ENCODE measurements around the gene OR4D11.
"Not testable (repeated sequence)": the region's sequence is repeated elsewhere in the genome, so short reads cannot be mapped to it uniquely, and the experiment has no call there.

The OR4D11 gene

DNA sequence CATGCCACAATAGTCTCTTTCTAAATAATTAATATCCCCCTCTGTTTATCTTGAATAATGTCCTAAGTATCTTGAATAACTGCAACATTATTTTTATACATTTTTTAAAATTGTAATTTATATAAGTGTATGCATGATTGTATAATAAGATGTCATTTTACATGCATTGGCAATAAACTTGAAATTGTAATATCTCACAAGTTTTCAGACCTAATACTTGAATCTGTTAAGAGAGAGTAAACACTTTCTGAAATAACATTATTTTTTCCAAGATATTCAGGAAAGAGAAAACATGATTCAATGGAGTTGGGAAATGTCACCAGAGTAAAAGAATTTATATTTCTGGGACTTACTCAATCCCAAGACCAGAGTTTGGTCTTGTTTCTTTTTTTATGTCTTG lies at the start of gene OR4D11:
Gene OR4D11, plus strand, starts transcription at position 301 of the 400 bp plus-strand sequence. Its CDS starts 0 bp downstream, at position 301.
- no peak for DNase-seq

DNA sequence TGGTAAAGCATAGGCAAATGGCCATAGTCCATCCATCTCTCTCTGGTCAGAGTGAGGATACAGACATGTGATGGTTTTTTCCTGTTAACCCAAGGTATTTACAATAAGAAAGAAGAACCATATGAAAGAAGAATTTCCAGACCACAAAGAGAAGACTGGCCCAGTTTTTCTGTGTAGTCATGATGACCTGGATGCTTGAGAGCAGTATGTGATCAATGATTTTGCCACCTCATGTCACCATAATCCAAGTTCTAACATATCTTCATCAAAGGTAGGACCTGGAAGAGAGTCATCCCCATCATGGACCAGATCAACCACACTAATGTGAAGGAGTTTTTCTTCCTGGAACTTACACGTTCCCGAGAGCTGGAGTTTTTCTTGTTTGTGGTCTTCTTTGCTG lies 46.7 kb upstream of the OR4D11 start, which contains the start of gene OR4D6:
Gene OR4D6, plus strand, starts transcription at position 301 of the 400 bp plus-strand sequence. Its CDS starts 0 bp downstream, at position 301.
- no peak for DNase-seq

GRCh38 chr11:59459916-59460315 lies 43.5 kb upstream of the OR4D11 start:
- no peak for DNase-seq

- no peak for DNase-seq
Observed at GRCh38 chr11:59463190-59463641, 40.2 kb upstream of the OR4D11 start.

DNA sequence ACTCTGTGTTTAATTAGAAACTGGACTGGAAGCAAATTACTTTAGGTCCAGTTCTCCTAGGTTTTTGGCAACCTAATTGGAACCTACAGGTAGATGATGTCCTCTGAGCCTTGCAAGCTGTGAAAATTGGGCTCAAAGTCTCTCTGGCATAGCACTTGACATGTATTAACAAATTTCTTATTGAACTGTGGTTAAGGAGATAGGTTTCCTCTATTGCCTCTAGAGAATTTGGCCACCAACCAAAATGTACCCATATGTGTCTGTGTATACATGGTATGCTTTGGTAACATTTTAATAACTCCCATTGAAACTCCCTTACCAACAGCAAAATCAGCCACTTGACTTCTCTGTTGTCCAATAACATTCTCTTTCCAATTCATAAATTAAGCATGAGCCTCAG lies 30.4 kb upstream of the OR4D11 start, which contains the start of gene OR4D10:
Gene OR4D10, plus strand, starts transcription at position 301 of the 400 bp plus-strand sequence. CDS start 4,115 bp downstream, outside the sequence.
- no peak for DNase-seq

DNA sequence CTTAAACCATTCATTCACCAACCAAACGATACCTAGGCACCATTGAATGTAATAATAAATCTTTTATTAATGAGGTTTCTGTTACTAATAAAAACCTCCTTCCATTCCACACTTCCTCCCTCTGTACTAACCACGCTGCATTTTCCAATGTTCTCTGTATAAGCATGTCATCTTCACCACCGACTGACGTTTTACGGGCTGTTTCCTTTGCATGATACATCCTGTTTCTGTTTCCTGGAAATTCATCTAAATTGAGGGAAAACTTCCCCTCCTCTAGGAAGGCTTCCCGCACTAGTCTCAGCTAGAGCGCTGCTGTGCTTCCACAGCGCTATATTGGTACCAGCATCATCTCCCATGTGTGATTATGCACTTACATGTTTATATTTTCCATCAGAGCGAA lies 28.2 kb upstream of the OR4D11 start:
- no peak for DNase-seq

DNA sequence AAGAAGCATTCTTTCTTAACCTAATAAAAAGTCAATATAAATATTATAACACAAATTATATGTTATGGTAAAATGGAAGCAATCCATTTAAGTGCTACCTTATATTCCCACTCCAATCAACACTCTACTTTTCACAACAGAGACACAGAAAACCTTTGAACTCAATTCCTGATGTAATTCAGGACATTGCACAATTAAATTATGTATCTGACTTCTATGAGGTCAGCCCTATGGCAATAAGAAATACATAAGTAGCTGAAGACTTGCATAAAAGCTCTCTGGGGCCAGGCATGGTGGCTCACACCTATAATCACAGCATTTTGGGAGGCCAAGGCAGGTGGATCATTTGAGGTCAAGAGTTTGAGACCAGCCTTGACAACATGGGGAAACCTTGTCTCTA lies 23.5 kb upstream of the OR4D11 start:
- DNase-seq, result no peak

DNA sequence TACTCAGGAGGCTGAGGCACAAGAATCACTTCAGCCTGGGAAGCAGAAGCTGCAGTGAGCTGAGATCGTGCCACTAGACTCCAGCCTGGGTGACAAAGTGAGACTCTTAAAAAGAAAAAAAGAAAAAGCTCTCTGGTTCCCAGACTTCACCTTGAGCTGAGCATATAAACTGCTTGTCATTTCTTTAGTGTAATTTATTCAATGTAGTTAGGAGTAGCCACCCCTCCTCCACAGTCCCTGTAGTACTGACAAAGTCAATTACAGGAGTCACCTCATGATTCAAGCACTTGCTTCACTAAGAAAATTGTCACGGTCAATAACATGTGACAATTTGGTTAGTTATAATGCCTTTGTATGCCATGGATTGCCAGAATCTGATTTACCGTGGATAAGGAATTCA lies 23.0 kb upstream of the OR4D11 start:
- no peak for DNase-seq

DNA sequence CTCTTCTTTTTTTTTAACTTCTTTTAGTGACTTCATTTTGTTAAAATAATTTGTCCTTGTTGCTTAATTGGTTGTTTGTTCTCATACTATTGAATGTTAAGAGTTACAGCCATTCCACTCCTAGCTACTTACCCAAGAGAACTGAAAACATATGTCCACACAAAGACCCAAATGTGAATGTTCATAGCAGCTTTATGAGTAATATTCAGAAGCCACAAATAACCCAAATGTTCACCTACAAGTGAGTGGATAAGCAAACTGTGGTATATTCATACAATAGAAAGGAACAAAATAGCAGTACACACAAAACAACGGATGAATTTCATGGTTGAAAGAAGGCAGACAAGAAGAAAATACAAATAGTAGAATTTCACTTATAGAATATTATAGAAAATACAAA lies 1.4 kb upstream of the OR4D11 start:
- no peak for DNase-seq

GRCh38 chr11:59510941-59511589 lies 7.7 kb downstream of the OR4D11 start, which contains the start of gene OR4D9:
TSS of gene OR4D9 (plus strand) at chr11:59511539. CDS start at chr11:59514913, 3,374 bp downstream.
- no peak for DNase-seq

GRCh38 chr11:59511675-59512074 lies 8.3 kb downstream of the OR4D11 start:
- DNase-seq, result no peak

- DNase-seq, result not testable (repeated sequence)
Observed at GRCh38 chr11:59520139-59520538, 16.8 kb downstream of the OR4D11 start.

DNA sequence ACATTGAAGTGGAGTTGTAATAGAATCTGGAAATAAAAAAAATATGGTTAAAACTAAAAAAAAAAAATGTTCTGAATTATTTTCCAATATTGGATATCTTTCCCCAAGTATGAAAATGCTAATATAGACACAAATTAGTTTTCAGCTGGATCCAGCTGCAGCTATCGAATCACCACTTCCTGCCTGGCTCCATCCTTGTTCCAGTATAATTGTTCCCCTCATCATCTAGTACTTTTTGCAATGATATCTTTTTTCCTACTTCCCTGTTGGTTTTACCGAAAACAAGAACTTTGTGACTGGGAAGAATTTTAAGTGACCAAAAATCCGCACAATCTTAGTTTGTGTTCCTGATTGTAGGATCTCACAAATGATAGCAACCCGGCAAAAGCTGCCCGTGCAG lies 17.4 kb downstream of the OR4D11 start:
- DNase-seq, result no peak

DNA sequence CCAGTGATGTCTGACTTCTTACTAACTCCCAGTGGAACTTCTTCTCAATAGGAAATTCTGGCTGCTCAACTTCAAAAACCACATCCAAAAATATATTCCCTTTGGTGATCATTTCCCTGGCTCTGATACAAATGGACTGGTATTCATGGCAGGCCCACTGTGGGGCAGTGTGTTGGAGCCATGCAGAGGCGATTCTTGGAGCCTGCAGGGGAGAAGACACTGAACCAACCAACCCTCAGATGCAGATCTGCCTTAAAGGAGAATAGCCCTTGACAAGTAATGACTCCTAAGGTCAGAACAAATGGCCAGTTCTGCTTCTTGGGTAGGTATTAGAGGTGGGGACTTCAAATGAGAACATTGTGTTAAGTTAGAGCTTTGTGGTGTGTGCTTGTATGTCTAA lies 20.2 kb downstream of the OR4D11 start:
- DNase-seq, result no peak

DNA sequence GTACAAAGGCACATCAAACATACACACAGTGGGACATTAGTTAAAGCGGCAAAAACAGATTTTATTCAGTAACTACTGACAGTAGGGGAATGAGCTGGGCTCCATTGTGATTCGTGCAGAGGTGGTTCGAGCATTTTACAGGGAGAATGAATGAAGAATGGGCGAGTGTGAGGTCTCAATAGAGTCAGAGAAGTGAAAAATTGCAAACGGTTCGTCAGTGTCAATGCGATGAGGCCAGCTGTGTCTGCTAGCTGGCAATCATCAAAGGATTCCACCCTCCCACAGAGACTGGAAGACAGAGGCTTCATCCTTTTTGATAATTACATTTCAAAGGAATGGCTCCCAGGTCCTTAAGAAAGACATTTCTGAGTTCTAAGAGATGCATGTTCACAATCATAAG lies 25.3 kb downstream of the OR4D11 start:
- DNase-seq, result no peak

DNA sequence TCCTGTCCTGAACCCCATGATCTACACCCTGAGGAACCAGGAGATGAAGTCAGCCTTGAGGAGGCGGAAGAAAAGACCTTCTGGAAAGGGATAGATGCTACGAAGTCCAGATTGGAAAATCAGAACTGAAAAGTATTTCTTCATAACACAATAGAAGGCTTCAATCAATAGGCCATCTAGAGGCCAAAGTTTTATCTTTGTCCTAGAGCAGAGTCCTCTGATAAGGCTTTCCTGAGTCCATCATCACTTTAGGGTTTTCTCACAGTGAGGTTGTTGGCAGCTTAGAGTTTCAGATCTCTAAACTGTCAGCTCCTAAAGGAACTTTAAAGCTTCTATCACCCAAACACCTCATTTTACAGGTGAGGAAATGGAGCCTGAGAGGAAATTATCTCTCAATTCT lies 29.2 kb downstream of the OR4D11 start:
- DNase-seq, result no peak

DNA sequence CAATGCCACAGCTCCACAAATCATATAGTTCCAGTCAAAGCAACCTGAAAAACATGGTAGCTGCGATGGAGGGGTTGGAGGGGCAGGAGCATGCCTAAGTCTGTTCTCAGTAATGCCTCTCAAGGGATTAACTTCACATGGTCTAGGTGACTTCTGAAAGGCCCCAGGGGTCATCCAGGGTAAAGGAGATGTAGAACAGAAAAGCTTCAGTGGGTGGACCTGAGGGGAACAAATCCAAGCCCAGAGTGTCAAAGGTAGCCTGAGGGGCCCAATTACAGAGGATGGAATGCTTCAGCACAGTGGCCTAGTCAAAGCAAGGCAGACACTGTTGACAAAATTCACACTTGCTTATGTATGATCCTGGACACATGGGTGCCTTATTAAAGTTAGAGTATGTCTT lies 31.3 kb downstream of the OR4D11 start:
- no peak for DNase-seq

- no peak for DNase-seq
Observed at GRCh38 chr11:59542142-59542810, 38.9 kb downstream of the OR4D11 start.

DNA sequence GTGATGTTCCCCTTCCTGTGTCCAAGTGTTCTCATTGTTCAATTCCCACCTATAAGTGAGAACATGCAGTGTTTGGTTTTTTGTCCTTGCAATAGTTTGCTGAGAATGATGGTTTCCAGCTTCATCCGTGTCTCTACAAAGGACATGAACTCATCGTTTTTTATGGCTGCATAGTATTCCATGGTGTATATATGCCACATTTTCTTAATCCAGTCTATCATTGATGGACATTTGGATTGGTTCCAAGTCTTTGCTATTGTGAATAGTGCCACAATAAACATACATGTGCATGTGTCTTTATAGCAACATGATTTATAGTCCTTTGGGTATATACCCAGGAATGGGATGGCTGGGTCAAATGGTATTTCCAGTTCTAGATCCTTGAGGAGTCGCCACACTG lies 40.3 kb downstream of the OR4D11 start:
- DNase-seq, result not testable (repeated sequence)

GRCh38 chr11:59544869-59545178 lies 41.4 kb downstream of the OR4D11 start:
- no peak for DNase-seq

- peak; percentile 30 to 62 for DNase-seq
Observed at GRCh38 chr11:59545179-59546020, 42.0 kb downstream of the OR4D11 start.

DNA sequence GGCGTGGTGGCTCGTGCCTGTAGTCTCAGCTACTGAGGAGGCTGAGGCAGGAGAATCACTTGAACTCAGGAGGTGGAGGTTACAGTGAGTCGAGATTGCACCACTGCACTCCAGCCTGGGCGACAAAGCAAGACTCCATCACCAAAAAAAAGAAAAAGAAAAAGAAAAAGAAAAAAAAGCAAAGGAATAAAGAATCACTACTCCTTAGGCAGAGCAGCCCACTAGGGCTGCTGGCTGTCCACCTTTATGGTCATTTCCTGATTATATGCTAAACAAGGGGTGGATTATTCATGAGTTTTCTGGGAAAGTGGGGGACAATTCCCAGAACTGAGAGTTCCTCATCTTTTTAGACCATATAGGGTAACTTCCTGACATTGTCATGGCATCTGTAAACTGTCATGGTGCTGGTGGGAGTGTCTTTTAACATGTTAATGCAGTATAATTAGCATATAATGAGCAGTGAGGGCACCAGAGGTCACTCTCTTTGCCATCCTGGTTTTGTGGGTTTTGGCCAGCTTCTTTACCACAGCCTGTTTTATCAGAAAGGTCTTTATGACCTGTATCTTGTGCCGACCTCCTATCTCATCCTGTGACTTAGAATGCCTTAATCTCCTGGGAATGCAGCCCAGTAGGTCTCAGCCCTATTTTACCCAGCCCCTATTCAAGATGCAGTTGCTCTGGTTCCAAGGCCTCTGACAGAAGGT lies 44.4 kb downstream of the OR4D11 start:
- not testable (repeated sequence) for DNase-seq

GRCh38 chr11:59548309-59548656 lies 44.9 kb downstream of the OR4D11 start:
- no peak for DNase-seq
